ENCODE results near the gene DOCK2. TPM values are rescaled to one million over a fixed set of nuclear protein-coding genes. Genes with fewer than 3 reads are reported as not detected.
"Not testable (repeated sequence)": the region's sequence is repeated elsewhere in the genome, so short reads cannot be mapped to it uniquely, and the experiment has no call there.

DOCK2 gene
- total RNA-seq, 1 experiment from 2014 or later, result 13.3 TPM

DNA sequence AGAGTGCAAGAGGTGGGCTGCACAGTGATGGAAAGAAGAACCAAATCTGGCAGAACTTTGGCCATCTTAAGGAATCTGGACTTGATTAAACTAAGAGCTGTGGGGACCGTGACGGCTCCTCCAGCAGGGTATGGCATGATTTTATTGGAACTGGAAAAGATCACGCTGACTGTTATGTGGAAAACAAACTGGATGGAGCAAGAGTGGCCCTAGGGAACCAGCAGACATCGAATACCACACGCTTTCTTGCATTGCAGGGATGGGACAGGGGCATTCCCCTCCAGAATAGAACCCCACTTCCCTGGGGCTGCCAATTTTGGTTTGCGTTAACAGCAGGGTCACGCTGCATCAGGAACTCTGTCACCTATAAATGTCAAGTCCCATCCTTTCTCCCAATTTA lies 304.5 kb downstream of the DOCK2 start:
- DNase-seq (ENCODE audit: low read depth), result no peak

DNA sequence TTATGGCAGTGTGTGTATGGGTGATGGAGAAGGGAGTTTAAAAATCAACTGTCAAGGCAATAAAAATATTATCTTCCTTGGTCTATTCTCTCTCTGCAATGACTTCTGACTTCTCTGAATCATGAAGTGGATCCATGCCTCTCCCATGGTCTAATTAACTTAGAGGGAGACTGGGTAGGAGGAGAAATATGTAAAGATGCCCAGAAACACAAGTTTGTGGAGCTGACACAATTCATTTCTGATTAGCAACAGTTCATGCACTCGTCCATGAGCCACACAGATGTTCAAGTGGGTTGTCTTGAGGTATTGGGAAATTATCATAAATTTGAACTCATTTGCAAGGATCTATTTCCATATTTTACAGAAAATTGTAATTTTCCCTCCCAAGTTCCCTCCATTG lies 305.1 kb downstream of the DOCK2 start:
- DNase-seq (ENCODE audit: low read depth), result no peak

DNA sequence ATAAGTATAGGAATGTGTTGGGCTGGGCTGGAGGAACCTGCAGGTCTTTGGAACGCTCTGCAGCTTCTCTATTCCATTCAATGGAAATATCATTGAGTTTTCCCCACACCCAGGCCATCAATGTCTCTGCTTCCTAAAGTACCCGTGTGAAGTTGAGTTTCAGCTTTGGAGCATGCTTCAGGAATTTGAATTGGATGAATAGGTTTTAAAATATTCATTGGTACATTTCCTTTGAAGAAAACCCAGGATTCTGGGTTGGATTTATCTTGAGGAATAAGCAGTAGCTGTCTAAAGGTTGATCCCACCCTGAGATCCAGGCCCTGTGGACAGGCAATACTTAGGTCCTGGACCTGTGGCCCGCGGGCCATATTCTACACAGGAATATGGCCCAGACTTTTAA lies 306.0 kb downstream of the DOCK2 start:
- no peak for DNase-seq (ENCODE audit: low read depth)

DNA sequence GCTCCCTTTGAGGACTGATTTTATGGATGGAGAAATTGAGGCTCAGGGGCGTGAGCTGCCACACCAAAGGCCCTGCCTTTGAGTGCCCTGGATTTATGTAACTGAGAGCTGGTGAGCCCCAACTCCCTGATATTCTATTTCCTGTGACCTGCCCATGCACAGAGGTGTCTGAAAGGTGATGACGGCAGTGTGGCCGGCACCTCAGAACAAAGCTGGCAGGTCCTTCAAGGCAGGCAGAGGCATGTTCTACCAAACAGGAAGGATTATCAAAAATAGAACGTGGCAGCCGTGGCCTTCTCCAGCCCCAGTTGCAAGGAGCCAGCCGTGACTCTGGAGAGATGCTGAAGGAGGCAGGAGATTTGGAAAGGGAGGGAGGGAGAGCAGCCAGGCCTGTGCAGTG lies 307.0 kb downstream of the DOCK2 start:
- DNase-seq (ENCODE audit: low read depth), result no peak

DNA sequence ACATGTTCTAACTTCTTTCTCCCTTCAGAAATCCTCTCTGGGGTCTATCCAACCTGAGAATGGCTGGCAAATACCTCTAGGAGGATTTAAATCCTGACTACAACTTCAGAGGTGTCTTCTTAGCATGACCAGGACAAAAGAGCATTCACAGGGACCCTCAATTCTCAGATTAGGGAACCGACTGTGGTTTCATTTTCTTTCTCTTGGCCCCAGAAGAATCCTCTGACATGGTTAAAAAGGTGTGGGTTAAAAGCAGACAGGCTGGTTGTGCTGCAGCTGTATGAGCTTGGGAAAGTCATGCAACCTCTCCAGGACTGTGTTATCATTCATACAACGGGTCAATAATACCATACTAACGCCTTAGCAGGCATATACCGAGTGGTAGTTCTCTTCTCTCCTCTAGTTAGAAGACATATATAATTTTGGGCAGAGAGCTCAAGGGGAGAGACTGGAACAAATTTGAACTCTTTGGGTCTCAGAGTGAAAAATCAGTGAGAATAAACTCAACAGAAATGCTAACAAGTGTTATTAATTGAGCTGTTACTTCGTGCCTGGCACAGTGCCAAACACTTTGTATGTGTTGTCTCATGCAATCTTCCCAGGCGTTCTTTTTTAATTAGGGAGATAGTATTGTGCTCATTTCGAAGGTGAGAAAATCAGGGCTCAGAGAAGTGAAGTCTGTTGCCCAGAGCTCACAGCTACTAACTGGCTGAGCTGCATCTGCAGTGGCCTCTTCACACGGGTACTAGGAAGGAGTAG lies 308.0 kb downstream of the DOCK2 start:
- no peak for DNase-seq (ENCODE audit: low read depth)

DNA sequence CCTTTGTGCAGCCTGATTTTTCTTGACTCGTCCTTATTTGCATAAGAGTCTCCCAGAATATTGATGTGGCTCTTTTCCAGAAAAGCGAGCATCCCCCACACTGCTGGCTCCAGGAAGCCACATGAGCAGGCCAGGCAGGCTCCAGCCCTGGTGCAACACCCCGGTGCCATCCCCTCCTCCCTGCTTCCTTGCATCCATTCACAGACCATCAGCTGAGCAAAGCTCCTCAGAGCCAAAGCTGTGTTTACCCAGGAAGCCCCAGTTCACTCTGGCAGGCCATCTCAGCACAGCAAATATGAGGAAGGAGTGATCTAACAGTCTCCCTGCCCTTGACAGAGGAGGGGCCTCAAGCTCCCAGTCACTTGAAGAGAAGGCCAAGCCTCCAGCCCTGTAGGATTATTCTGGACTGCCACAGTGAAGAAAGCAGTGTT lies 308.8 kb downstream of the DOCK2 start:
- peak; percentile 65 for DNase-seq (ENCODE audit: low read depth)

DNA sequence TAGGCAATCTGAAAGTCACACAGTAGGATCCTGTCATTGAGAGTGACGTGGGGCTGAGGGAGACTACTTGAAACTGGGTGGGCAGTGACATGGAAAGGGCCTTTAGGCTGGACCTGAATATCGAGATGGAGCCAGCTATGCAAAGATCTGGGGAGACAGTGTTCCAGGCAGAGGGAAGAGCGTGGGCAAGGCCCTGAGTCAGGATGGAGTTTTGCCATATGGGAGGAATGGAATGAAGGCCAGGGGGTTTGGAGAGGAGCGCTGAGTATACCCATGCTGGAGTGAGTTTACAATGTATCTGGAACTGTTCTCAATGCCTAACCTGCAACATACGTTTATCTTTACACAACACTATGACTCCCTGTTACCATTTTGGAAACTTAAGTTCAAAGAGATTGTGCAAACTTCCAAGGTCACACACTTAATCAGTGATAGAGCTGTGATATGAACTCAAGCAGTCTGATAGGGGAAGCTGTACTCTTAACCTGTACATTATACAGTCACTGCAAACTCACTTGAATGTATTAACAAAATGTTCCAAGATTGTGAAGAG lies 309.7 kb downstream of the DOCK2 start:
- no peak for DNase-seq (ENCODE audit: low read depth)

DNA sequence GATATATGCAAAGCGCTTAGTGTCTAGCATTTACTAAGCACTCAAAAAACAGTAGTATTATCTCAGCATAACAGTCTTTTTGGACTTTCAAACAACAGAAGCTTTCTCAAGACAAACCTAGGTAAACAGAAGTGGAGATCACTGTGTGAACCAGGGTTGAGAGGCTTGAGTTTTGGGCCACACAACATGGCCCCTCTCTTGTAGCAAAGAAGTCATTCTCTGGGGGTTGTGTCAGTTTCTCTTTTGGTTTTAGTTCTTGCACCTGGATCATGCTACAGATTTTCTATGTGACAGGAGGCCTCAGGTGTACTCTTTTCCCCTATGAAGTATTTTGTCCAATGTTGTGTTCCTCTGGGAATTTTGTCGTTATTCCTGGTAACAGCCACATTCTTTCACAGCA lies 313.3 kb downstream of the DOCK2 start:
- DNase-seq (ENCODE audit: low read depth), result no peak

DNA sequence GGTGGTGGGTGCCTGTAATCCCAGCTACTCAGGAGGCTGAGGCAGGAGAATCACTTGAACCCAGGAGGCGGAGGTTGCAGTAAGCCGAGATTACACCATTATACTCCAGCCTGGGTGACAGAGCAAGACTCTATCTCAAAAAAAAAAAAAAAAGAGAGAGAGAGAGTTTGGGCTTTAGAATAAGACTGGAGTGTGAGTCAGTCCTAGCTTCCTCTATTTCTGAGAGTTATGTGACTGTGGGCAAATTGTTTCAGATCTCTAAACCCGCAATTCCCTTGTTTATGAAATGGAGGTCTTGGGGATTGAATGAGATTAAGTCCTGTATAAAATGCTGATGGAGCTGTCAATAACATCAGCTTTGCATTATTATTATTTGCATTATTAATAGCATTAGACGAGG lies 316.1 kb downstream of the DOCK2 start:
- DNase-seq (ENCODE audit: low read depth), result not testable (repeated sequence)

DNA sequence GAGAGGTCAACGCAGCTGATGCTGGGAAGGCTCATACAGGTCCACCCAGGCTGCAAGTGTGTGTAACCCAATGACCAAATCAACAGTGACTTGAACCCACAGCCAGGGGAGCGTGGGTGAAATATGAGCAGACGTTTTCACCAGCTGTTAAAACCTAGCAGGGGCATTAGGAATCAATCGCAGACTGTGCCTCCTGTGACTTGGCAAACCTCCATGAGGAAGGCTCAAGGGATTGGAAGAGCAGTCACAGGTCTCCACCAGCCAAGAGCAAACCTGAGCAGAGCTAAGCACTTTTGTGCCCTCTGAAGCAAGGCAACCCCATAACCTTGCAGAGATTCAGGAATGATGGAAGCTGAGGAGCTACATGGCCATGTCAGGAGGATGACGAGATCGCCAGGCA lies 317.7 kb downstream of the DOCK2 start:
- DNase-seq (ENCODE audit: low read depth), result no peak

DNA sequence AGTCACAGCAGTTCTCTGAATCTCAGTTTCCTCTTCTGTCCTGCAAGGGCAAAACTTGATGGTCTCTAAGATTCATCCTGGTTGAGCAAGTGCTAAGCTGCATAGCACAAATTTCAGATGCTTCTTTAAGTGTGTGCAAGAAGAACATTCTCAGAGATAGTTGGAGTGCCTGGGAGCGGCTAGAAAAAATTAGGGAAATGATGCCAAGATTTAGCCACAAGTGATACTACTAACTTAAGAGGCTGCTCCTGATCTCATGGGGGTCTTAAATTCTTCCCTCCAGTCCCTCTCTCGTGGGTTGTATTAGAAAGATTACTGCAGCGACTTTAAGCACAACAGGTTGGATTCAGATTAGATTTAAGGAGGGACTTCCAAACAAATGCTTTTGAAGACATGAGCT lies 319.1 kb downstream of the DOCK2 start:
- DNase-seq (ENCODE audit: low read depth), result no peak

DNA sequence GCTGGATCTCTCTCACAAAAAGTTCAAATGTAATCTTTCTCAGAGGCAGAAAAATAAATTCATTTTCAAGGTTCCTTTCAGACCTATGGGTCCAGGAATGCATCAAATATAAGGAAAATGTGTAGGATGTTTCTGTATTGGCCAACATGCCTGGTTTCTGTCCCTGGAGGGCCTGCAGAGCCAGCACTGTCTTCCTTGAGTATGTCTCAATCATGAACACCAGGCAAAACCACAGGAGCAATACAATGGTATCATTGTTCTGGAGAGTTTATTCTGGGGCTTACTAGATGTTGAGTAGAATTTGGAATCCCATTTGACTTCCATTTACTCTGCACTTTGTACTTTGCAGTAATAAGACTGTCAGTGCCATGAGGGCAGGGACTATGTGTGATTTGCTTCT lies 319.7 kb downstream of the DOCK2 start:
- no peak for DNase-seq (ENCODE audit: low read depth)

DNA sequence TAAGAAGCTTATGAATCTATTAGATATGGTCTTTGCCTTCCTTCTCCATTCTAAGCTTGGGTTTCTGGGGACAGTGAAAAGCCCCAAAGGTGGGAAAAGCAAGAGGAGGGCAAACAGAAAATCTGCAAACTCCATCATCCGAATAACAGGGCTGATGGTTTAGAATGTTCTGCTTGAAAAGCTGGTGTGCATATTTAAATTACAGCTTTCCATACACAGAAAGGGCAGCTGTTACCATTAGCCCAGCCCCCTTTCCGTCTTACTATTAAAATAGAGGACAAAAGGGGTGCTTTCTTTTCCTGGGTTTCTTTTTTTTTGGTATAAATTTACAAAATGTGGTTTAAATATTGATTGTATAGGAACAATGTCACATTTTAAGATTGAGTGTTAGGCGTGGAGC lies 321.2 kb downstream of the DOCK2 start:
- DNase-seq (ENCODE audit: low read depth), result no peak

DNA sequence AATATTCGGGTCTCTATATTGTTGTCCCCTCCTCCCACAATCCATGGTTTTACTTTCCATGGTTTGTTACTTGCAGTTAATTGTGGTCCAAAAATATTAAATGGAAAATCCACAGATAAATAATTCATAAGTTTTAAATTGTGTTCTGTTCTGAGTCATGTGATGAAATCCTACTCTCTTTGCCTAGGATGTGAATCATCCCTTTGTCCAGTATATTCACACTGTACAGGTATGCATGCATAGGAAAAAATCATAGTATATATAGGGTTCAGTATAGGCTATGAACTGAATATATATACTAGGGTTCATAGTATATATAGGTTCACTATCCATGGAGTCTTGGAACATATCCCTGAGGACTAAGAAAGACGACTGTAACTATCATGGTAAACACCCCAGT lies 323.6 kb downstream of the DOCK2 start:
- DNase-seq (ENCODE audit: low read depth), result no peak

DNA sequence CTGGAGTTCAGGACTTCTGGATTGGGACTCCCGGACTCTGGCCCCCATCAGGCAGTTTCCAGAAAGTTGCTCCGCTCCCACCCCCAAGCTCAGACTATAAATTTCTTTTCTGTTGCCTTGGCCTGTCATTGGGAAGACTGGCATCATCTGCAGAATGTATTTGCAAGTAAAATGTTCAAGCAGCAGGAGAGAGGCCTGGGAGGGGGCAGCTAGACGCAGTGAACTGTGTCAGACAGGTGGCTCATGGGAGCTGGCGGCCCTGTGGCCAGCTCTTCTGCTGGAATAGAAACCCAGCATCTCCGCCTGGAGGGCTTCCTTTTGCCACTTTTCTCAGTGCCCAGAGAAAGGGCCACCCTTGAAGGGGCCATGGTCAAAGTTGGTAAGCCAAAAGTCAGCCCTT lies 327.2 kb downstream of the DOCK2 start:
- DNase-seq (ENCODE audit: low read depth), result no peak

DNA sequence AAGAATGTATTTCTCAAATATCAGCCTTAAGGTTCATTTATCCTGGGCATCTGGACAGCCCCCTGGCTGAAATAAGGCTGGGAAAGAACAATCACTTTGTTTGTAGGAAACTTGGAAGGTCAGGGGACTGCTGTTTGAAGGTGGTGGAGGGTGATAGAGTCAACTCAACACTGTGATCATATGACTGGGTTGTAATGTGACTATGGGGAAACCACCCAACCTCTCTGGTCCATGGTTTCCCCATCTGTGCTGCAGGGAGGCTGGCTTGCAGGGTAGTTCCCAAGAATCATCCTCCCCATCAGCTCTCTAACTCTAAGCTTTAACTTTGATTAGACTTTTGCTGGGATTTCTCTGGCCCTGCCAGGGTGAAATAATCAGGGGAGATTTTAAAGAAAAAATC lies 333.3 kb downstream of the DOCK2 start:
- DNase-seq (ENCODE audit: low read depth), result no peak

DNA sequence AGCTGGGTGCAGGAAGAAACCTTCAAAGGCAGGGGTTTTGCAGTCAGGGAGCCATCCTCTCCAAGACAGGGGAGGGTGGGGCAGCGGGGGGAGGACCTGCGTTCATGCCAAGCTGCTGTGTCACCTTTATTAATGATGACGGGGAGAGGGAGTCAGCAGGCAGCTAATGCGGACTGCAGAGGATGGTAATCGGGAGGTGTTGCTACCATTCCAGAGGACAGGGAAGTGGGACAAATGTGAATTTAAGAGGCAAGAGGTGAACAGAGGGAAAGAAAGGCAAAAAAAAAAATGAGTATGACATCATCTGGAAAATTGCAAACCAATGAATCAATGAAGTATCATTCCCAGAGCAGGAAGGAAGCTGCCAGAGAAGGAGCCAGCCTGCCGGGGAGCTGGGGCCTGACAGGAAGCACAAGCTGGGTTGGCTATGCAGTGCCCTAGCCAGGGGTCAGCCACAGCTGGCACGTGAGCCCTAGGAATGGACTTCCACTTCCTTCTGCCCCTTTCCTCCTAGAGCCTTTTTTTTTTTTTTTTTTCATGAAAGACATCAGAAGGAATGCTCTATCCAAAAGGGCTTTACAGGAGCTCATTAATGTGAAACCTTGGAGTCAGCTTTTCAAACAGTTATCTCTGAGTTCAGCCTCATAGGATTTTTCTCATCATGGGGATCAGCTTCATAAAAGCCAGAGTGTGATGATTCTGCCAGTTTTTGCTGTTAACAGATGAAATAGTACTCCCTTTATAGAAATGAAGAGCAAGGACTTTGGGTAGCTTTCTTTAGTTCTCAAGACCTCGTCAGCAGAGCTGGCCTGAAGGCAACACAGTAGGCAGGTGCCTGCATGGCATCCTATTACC lies 334.1 kb downstream of the DOCK2 start:
- peak; percentile 88 for DNase-seq (ENCODE audit: low read depth)

DNA sequence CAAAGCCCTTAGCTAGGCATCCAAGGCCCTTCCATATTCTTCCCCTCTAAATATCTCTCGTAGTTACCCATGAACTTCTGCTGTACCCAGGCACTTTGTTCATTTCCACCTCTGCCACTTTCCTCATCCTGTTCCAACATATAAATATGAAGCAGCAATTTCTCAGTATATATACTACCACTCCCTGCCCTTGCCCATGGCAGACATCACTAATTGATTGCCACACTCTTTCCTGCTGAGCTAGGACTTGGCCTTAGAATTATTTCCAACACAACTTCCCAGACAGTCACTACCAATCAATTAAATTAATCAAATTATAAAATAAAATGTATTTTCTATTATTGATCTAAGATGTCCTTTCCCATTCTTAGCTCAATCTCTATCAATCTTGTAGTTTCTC lies 334.7 kb downstream of the DOCK2 start:
- no peak for DNase-seq (ENCODE audit: low read depth)

DNA sequence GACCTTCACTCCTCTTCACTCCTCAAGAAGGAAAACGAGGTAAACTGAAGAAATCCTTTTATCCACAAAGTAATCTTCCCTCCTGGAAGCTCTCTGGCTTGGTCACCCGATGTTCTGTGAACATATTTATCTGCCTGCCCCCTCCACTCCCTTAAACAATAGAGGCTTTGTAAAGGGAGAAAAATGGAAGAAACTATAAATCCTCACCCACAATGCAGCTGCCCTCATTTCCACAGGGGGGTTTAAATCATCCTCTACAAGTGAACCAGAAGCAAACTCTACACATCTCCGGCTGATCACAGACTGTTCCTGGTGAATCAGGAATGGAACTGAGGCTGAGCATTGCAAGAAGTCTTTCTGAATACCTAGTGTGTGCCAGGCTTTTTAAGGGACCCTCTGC lies 336.0 kb downstream of the DOCK2 start:
- DNase-seq (ENCODE audit: low read depth), result no peak

DNA sequence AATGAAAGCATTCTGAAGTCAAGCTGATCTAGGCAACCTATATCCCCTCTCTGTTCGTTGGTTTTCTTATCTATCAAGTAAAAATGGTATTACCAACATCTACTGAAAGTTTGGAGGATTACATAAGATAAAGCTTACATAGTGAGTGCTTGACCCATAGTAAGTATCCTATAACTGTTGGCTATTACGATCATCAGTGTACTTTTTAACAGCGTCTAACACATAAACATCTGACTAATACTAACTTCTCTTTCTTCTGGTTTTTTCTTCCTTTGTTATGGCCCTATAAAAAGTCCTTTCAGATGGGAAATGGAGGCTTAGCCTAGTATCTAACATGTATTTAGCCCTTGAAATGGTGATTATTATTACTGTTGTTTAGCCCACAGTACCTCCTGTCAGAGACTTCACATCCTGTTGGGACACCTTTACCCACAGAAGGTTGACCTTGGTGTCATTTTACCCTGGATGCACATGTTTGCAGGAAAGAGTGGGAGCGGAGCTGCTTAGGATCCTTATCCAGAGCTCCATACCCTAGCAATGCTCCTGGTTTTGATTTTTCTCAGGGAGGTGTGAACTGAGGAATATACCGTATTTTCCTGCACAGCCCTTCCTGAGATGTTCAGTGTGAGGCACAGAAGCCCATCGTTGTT lies 337.2 kb downstream of the DOCK2 start:
- no peak for DNase-seq (ENCODE audit: low read depth)

DNA sequence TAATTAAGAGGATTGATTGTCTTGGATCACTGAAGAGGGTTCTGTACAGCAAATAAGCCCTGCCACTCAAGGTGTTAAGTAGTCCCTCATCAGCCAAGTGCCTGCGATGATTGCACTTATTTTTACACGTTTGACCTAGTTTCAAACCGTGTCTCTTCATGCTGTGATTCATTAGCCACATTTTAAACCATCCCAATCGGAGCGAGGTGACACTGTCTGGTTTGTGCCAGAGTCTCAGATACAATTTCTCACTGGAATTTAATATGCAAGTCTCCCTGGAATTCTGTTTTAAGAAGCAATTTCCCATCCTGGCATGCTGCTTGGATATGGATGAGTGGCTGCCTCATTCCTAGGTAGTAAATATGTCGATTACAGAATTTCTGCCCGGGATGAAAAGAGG lies 341.6 kb downstream of the DOCK2 start:
- DNase-seq (ENCODE audit: low read depth), result peak; percentile 43

DNA sequence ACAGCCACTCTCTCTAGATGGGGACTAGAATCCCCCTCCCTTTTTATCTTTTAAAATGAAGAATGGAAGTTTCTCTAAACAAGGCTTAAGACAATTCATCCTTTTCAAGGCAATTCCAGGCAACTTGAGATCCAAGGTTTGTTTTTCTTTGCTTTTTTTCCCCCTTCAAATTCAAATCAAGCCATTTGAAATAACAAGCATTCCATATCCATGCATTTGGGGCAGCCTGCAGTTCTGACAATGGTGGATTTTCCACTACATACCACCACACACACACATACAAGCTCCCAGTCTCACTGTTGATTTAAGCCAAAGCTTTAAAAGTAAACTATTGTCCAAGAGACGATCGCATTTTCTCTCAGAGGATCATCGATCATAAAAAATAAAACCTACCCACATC lies 342.8 kb downstream of the DOCK2 start:
- DNase-seq (ENCODE audit: low read depth), result no peak

Data from Daoy (cell line).